HepG2 (cell line): ENCODE data around the gene TNFSF13. TPM values are rescaled to one million over a fixed set of nuclear protein-coding genes. Genes with fewer than 3 reads are reported as not detected.

ENCODE experiments used
- ATF1 ChIP-seq: IDR thresholded peaks from 2 replicates; pipeline ENCODE4 v1.6.1; 2016; ENCODE audit warnings: mild to moderate bottlenecking, control low read depth
- FOSL2 ChIP-seq: sonication (generic); formaldehyde crosslinking; IDR thresholded peaks from 2 replicates; pipeline ENCODE4 v1.4.0; 2020; ENCODE audit warnings: missing genetic modification reagents
- JDP2 ChIP-seq: sonication (generic); formaldehyde crosslinking; IDR thresholded peaks from 2 replicates; pipeline ENCODE4 v1.8.1; 2022; ENCODE audit warnings: missing genetic modification reagents, borderline replicate concordance
- KLF6 ChIP-seq: IDR thresholded peaks from 2 replicates; pipeline ENCODE4 v1.8.0; 2016; ENCODE audit warnings: missing biosample characterization, missing genetic modification reagents
- MIER2 ChIP-seq: IDR thresholded peaks from 2 replicates; pipeline ENCODE4 v1.6.1; 2016; ENCODE audit warnings: missing biosample characterization, missing genetic modification reagents
- PCBP1 ChIP-seq: fragments of 200-400 bp; formaldehyde crosslinking; IDR thresholded peaks from 2 replicates; pipeline ENCODE4 v1.6.1; 2017; ENCODE audit warnings: mild to moderate bottlenecking, low read depth, low read length, borderline replicate concordance
- PLRG1 ChIP-seq: fragments of 450-650 bp; conservative IDR thresholded peaks from 2 replicates; pipeline ENCODE4 v1.6.1; 2016
- THYN1 ChIP-seq: sonication (generic); formaldehyde crosslinking; IDR thresholded peaks from 2 replicates; pipeline ENCODE4 v1.8.1; 2023; ENCODE audit warnings: low read depth, mild to moderate bottlenecking, moderate library complexity, missing genetic modification reagents, borderline replicate concordance
- TMF1 ChIP-seq: sonication (generic); formaldehyde crosslinking; IDR thresholded peaks from 2 replicates; pipeline ENCODE4 v1.8.1; 2022; ENCODE audit warnings: low read depth, missing genetic modification reagents
- WIZ ChIP-seq: sonication (generic); formaldehyde crosslinking; IDR thresholded peaks from 2 replicates; pipeline ENCODE4 v1.5.1; 2020; ENCODE audit warnings: mild to moderate bottlenecking, missing genetic modification reagents
- ZNF10 ChIP-seq: sonication (generic); formaldehyde crosslinking; IDR thresholded peaks from 2 replicates; pipeline ENCODE4 v1.4.0; 2020; ENCODE audit warnings: mild to moderate bottlenecking, low read depth, missing genetic modification reagents, borderline replicate concordance
- ZNF207 ChIP-seq: fragments of 450-650 bp; IDR thresholded peaks from 2 replicates; pipeline ENCODE4 v1.6.1; 2016; ENCODE audit warnings: antibody characterized with exemption, borderline replicate concordance
- ZNF280D ChIP-seq: sonication (generic); formaldehyde crosslinking; IDR thresholded peaks from 2 replicates; pipeline ENCODE4 v1.5.1; 2020; ENCODE audit warnings: mild to moderate bottlenecking, missing genetic modification reagents
- ZNF333 ChIP-seq: sonication (generic); formaldehyde crosslinking; IDR thresholded peaks from 2 replicates; pipeline ENCODE4 v1.4.0; 2020; ENCODE audit warnings: mild to moderate bottlenecking, missing genetic modification reagents, borderline replicate concordance
- ZNF639 ChIP-seq: conservative IDR thresholded peaks from 2 replicates; pipeline ENCODE4 v1.6.1; 2018; ENCODE audit warnings: missing genetic modification reagents
- ZNF646 ChIP-seq: sonication (generic); formaldehyde crosslinking; IDR thresholded peaks from 2 replicates; pipeline ENCODE4 v1.9.0; 2021; ENCODE audit warnings: mild to moderate bottlenecking, missing genetic modification reagents
- ZSCAN5A ChIP-seq: sonication (generic); formaldehyde crosslinking; IDR thresholded peaks from 2 replicates; pipeline ENCODE4 v1.8.0; 2022; ENCODE audit warnings: mild to moderate bottlenecking, missing genetic modification reagents, borderline replicate concordance
- polyA plus RNA-seq, 8 experiments: library from polyadenylated mRNA; depleted of rRNA in 3 of 8; stranded (reverse) in 7 of 8; unstranded in 1 of 8; fragments of >200 nt; fragmentation: Illumina TruSeq in 4 of 8; extraction: Trizol in 4 of 8; gene quantifications; 2 replicates each; pipeline versions ENCODE4 v1.2.1 to v1.2.3, GENCODE V29; 2011 to 2016; ENCODE audit warnings: low read depth in 4 of 8, missing spikeins in 1 of 8, mixed read lengths in 1 of 8; ENCODE audit not compliant: insufficient read depth in 1 of 8
- total RNA-seq, 5 experiments: library from RNA; depleted of rRNA; stranded (reverse); fragments of >200 nt; fragmentation: Illumina TruSeq; extraction: Trizol; gene quantifications; 2 replicates each; pipeline ENCODE4 v1.2.3, GENCODE V29; 2016; ENCODE audit warnings: low read depth in 1 of 5

TNFSF13 gene
- total and polyA plus RNA-seq, 2 of the 13 experiments (the other 11 are each of a cell fraction or from before 2014, with no cell fraction given) = 2.5 to 3.3 TPM

GRCh38 chr17:7572588-7573323 lies 14.2 kb downstream of the TNFSF13 start (continued):
- TF ChIP-seq ZNF280D (CRISPR knock-in tag) (peak; percentile 74), ATF1 (peak; percentile 97), KLF6 (CRISPR knock-in tag) (peak; percentile 47), ZSCAN5A (CRISPR knock-in tag) (no peak), WIZ (CRISPR knock-in tag) (no peak; the same call in none of the 2 replicates), ZNF207 (no peak), MIER2 (CRISPR knock-in tag) (no peak), ZNF333 (CRISPR knock-in tag) (no peak; the same call in 1 of the 2 replicates), ZNF639 (CRISPR knock-in tag) (0 out of 2 replicates have a peak, but pooled peaks have one; percentile 63), ZNF10 (CRISPR knock-in tag) (no peak), ZNF646 (CRISPR knock-in tag) (no peak), PLRG1 (no peak), FOSL2 (CRISPR knock-in tag) (no peak), TMF1 (CRISPR knock-in tag) (peak; percentile 49; the same call in 1 of the 2 replicates), THYN1 (CRISPR knock-in tag) (no peak), PCBP1 (peak; percentile 90), JDP2 (0 out of 2 replicates have a peak, but pooled peaks have one; percentile 67)
